Peyer's patch (tissue), 4 donors: ENCODE measurements around the gene FAM3C. TPM values are rescaled to one million over a fixed set of nuclear protein-coding genes. Genes with fewer than 3 reads are reported as not detected.

Source experiments
- DNase-seq, 3 donors: peaks; one replicate each; pipeline ENCODE4 v3.0.0-alpha.2; 2017 to 2019
- H3K27ac ChIP-seq, 4 donors: fragments of 200-600 bp; sonication (generic); one replicate each; pipeline ENCODE4 v1.5.1; 2016 to 2019
- H3K27me3 ChIP-seq, 2 donors: fragments of 200-600 bp; sonication (generic); one replicate each; pipeline ENCODE4 v1.5.1; 2019
- H3K36me3 ChIP-seq, 3 donors: fragments of 200-600 bp; sonication (generic); one replicate each; pipeline ENCODE4 v1.5.1; 2016 to 2019
- H3K4me1 ChIP-seq, 4 donors: fragments of 200-600 bp; sonication (generic); one replicate each; pipeline ENCODE4 v1.5.1; 2016 to 2019
- H3K4me3 ChIP-seq, 4 donors: fragments of 200-600 bp; sonication (generic); 1 replicate in 3 of 4; 2 replicates in 1 of 4; pipeline ENCODE4 v1.5.1; 2016 to 2019; ENCODE audit warnings: mild to moderate bottlenecking in 1 of 4
- H3K9me3 ChIP-seq, 4 donors: fragments of 200-600 bp; sonication (generic); one replicate each; pipeline ENCODE4 v1.5.1; 2016 to 2019; ENCODE audit warnings: mild to moderate bottlenecking in 1 of 4
- CTCF ChIP-seq, 6 experiments: fragments of 450-650 bp in 4 of 6; fragments of 200-600 bp in 2 of 6; sonication (generic) in 1 of 6; IDR thresholded peaks; one replicate each; pipeline ENCODE4 v1.5.1; 2017 to 2019; ENCODE audit warnings: antibody characterized with exemption in 6 of 6, mild to moderate bottlenecking in 3 of 6, moderate library complexity in 1 of 6
- POLR2A ChIP-seq, 2 donors: fragments of 450-650 bp; IDR thresholded peaks; one replicate each; pipeline ENCODE4 v1.5.1; 2017; ENCODE audit warnings: antibody characterized with exemption in 2 of 2, mild to moderate bottlenecking in 2 of 2, moderate library complexity in 2 of 2
- total RNA-seq, 4 donors: library from RNA; depleted of rRNA; stranded (reverse); fragments of >200 nt; gene quantifications; one replicate each; pipeline ENCODE4 v1.1.0, GENCODE V29; 2016

FAM3C gene
- total RNA-seq, 4 donors from 2014 or later: 20.6 to 204 (median 149) TPM

- TF ChIP-seq POLR2A (IDR thresholded peaks at IDR 0.05) (no peak), CTCF (IDR thresholded peaks at IDR 0.05) (no peak)
- no peaks in the 10 kb centered on the region for H3K9me3 ChIP-seq
- no peak overlapping the region for H3K4me3 ChIP-seq
- no peak for DNase-seq
- H3K4me1 ChIP-seq: peaks cover 0 to 10% (median 1%) of the 10 kb centered on the region in 4 donors
- H3K27ac ChIP-seq: no peak overlapping the region
- no peaks in the 10 kb centered on the region for H3K27me3 ChIP-seq
- peaks cover 0 to 6% (median 0%) of the 10 kb centered on the region in 3 donors for H3K36me3 ChIP-seq
Measured at GRCh38 chr7:121391686-121392085, 4.4 kb downstream of the FAM3C start.

- Histone ChIP-seq H3K36me3 (peaks cover 0 to 6% (median 0%) of the 10 kb centered on the region in 3 donors), H3K4me3 (no peak overlapping the region), H3K9me3 (no peaks in the 10 kb centered on the region), H3K27me3 (no peaks in the 10 kb centered on the region), H3K4me1 (peaks cover 0 to 17% (median 2%) of the 10 kb centered on the region in 4 donors), H3K27ac (no peak overlapping the region)
- TF ChIP-seq CTCF (IDR thresholded peaks at IDR 0.05) (no peak), POLR2A (IDR thresholded peaks at IDR 0.05) (no peak)
- DNase-seq: no peak
Measured at GRCh38 chr7:121390617-121391016, 5.5 kb downstream of the FAM3C start.

GRCh38 chr7:121390109-121390508 is 6.0 kb downstream of the FAM3C start:
- DNase-seq: no peak
- no peaks in the 10 kb centered on the region for H3K27me3 ChIP-seq
- H3K4me3 ChIP-seq: no peak overlapping the region
- TF ChIP-seq CTCF (IDR thresholded peaks at IDR 0.05): no peak
- TF ChIP-seq POLR2A (IDR thresholded peaks at IDR 0.05): no peak
- peaks cover 0 to 6% (median 0%) of the 10 kb centered on the region in 3 donors for H3K36me3 ChIP-seq
- no peak overlapping the region for H3K27ac ChIP-seq
- no peaks in the 10 kb centered on the region for H3K9me3 ChIP-seq
- peaks cover 0 to 20% (median 5%) of the 10 kb centered on the region in 4 donors for H3K4me1 ChIP-seq

- DNase-seq: no peak
- Histone ChIP-seq H3K9me3 (no peaks in the 10 kb centered on the region), H3K27ac (no peak overlapping the region), H3K36me3 (peaks cover 0 to 6% (median 0%) of the 10 kb centered on the region in 3 donors), H3K27me3 (no peaks in the 10 kb centered on the region), H3K4me1 (peaks cover 0 to 28% (median 10%) of the 10 kb centered on the region in 4 donors), H3K4me3 (no peak overlapping the region)
- TF ChIP-seq POLR2A (IDR thresholded peaks at IDR 0.05) (no peak), CTCF (IDR thresholded peaks at IDR 0.05) (no peak)
Measured at GRCh38 chr7:121388950-121389349, 7.2 kb downstream of the FAM3C start.

- Histone ChIP-seq H3K4me1 (peaks cover 0 to 33% (median 16%) of the 10 kb centered on the region in 4 donors), H3K27me3 (no peaks in the 10 kb centered on the region), H3K4me3 (no peak overlapping the region), H3K36me3 (no peaks in the 10 kb centered on the region), H3K9me3 (no peaks in the 10 kb centered on the region), H3K27ac (peak overlapping the region; percentile 22 to 41 (median 33))
- no peak for DNase-seq
- TF ChIP-seq CTCF (IDR thresholded peaks at IDR 0.05) (no peak), POLR2A (IDR thresholded peaks at IDR 0.05) (no peak)
Measured at GRCh38 chr7:121385800-121386179, 10.3 kb downstream of the FAM3C start.
